K562 (cell line): ENCODE results near the gene CCDC88C. TPM values are rescaled to one million over a fixed set of nuclear protein-coding genes. Genes with fewer than 3 reads are reported as not detected.

Experiments used
- ATAC-seq: fragments of 200-7000 bp; cut with Tn5 transposase; 3 replicates; pipeline ENCODE4 v1.9.1; 2020; ENCODE audit warnings: moderate library complexity
- BruUV-seq: library from RNA; stranded (reverse); fragments of 400-500 nt; replicated peaks from 2 replicates; lab custom pipeline; 2021; lab: Mats Ljungman, UMichigan
- CTCF ChIA-PET: fragments of 300-600 bp; formaldehyde crosslinking; extraction: SDS; loops from one replicate; lab custom pipeline; 2021; ENCODE audit warnings: low intra/inter-chr PET ratio; lab: Yijun Ruan, JAX
- POLR2A ChIA-PET: fragments of 300-600, 350-650 bp; sonication (Branson Sonifier 250); formaldehyde crosslinking; extraction: SDS; loops from one replicate; lab custom pipeline; 2021; ENCODE audit warnings: antibody characterized with exemption, inconsistent platforms; lab: Yijun Ruan, JAX
- DNase-seq, 4 experiments: peaks; one replicate each; pipeline versions ENCODE4 v3.0.0 to v3.0.0-alpha.2; 2011 to 2018; ENCODE audit warnings: low spot score in 3 of 4, mixed read lengths in 3 of 4; ENCODE audit errors: extremely low read depth in 1 of 4
- FAIRE-seq: peaks from 2 replicates; lab custom pipeline; 2011; peaks lifted over from hg19 to GRCh38; lab: Jason Lieb, UNC
- H2AFZ ChIP-seq: 2 replicates; pipeline ENCODE4 v1.6.0; 2011; ENCODE audit warnings: low read depth, low read length, control low read depth, inconsistent platforms
- H3K27ac ChIP-seq: fragments of 200-600 bp; 3 replicates; pipeline ENCODE4 v1.8.0; 2011; ENCODE audit warnings: low read depth, mild to moderate bottlenecking, control low read depth, inconsistent platforms, low read length, moderate library complexity, mixed read lengths; ENCODE audit errors: extremely low read depth
- H3K27me3 ChIP-seq, 2 experiments: fragments of 300-600 bp in 1 of 2; 2 replicates in 1 of 2; 3 replicates in 1 of 2; pipeline versions ENCODE4 v1.6.0 to v1.8.0; 2011; ENCODE audit warnings: inconsistent platforms in 2 of 2, low read length in 2 of 2, mild to moderate bottlenecking in 1 of 2, mixed read lengths in 1 of 2, moderate library complexity in 1 of 2; ENCODE audit not compliant: control insufficient read depth in 2 of 2, insufficient read depth in 2 of 2
- H3K36me3 ChIP-seq: fragments of 300-600 bp; 3 replicates; pipeline ENCODE4 v1.8.0; 2011; ENCODE audit warnings: mild to moderate bottlenecking, low read length, inconsistent platforms; ENCODE audit not compliant: control insufficient read depth, insufficient read depth
- H3K4me1 ChIP-seq, 2 experiments: fragments of 200-600 bp in 1 of 2; replicated peaks in 1 of 2; 2 replicates in 1 of 2; 3 replicates in 1 of 2; pipeline versions ENCODE4 v1.5.1 to v1.8.0; 2011; ENCODE audit warnings: inconsistent platforms in 2 of 2, low read length in 2 of 2, mild to moderate bottlenecking in 1 of 2, mixed read lengths in 1 of 2, moderate library complexity in 1 of 2; ENCODE audit not compliant: control insufficient read depth in 2 of 2, insufficient read depth in 2 of 2
- H3K4me2 ChIP-seq: 2 replicates; pipeline ENCODE4 v1.6.1; 2011; ENCODE audit warnings: low read length, control low read depth, inconsistent platforms, mixed read lengths; ENCODE audit not compliant: insufficient read depth
- H3K4me3 ChIP-seq: fragments of 200-600 bp; sonication (generic), shearing (Covaris generic); 2 replicates; pipeline ENCODE4 v1.5.1; 2016; ENCODE audit warnings: control low read depth, inconsistent platforms
- H3K79me2 ChIP-seq: fragments of 200-600 bp; 3 replicates; pipeline ENCODE4 v1.8.0; 2011; ENCODE audit warnings: low read length, inconsistent platforms; ENCODE audit not compliant: control insufficient read depth, insufficient read depth
- H3K9ac ChIP-seq, 2 experiments: 2 replicates each; pipeline versions ENCODE4 v1.6.0 to v1.6.1; 2011; ENCODE audit warnings: low read depth in 2 of 2, low read length in 2 of 2, control low read depth in 1 of 2, inconsistent platforms in 1 of 2, mild to moderate bottlenecking in 1 of 2, mixed read lengths in 1 of 2; ENCODE audit not compliant: insufficient read depth in 1 of 2
- H3K9me1 ChIP-seq: one replicate; pipeline ENCODE4 v1.6.0; 2011; ENCODE audit warnings: inconsistent platforms, mild to moderate bottlenecking, low read length, moderate library complexity; ENCODE audit not compliant: control insufficient read depth, insufficient read depth
- H3K9me3 ChIP-seq: replicated peaks from 2 replicates; pipeline ENCODE4 v1.5.1; 2011; ENCODE audit warnings: low read depth, low read length, inconsistent platforms; ENCODE audit not compliant: control insufficient read depth, insufficient read depth
- H4K20me1 ChIP-seq: replicated peaks from 2 replicates; pipeline ENCODE4 v1.6.1; 2011; ENCODE audit warnings: low read length, inconsistent platforms, mixed read lengths; ENCODE audit not compliant: control insufficient read depth, insufficient read depth
- BMI1 ChIP-seq: fragments of 150-350 bp; IDR thresholded peaks from 2 replicates; pipeline ENCODE4 v1.6.1; 2014; ENCODE audit warnings: low read length
- E2F1 ChIP-seq: sonication (generic); formaldehyde crosslinking; IDR thresholded peaks from 2 replicates; pipeline ENCODE4 v1.8.1; 2023; ENCODE audit warnings: mild to moderate bottlenecking, missing genetic modification reagents, moderate library complexity
- FOXA3 ChIP-seq, 2 experiments: fragments of 450-650 bp in 1 of 2; sonication (generic) in 1 of 2; formaldehyde crosslinking; IDR thresholded peaks in 1 of 2; conservative IDR thresholded peaks in 1 of 2; 2 replicates each; pipeline versions ENCODE4 v1.4.0 to v1.8.0; 2020 to 2022; ENCODE audit warnings: mild to moderate bottlenecking in 2 of 2, missing genetic modification reagents in 1 of 2
- IRF2 ChIP-seq: sonication (generic); formaldehyde crosslinking; IDR thresholded peaks from 2 replicates; pipeline ENCODE4 v1.8.1; 2022; ENCODE audit warnings: mild to moderate bottlenecking, missing genetic modification reagents
- IRF9 ChIP-seq: fragments of 450-650 bp; IDR thresholded peaks from 2 replicates; pipeline ENCODE4 v1.6.1; 2016; ENCODE audit warnings: missing biosample characterization, missing genetic modification characterization
- KLF1 ChIP-seq: fragments of 450-650 bp; IDR thresholded peaks from 2 replicates; pipeline ENCODE4 v1.6.1; 2016; ENCODE audit warnings: missing genetic modification characterization, missing compliant biosample characterization
- NFATC3 ChIP-seq: fragments of 450-650 bp; IDR thresholded peaks from 2 replicates; pipeline ENCODE4 v1.6.1; 2017; ENCODE audit warnings: mild to moderate bottlenecking
- PHF20 ChIP-seq: fragments of 450-650 bp; IDR thresholded peaks from 2 replicates; pipeline ENCODE4 v1.6.1; 2018; ENCODE audit not compliant: partially characterized antibody
- TAF9B ChIP-seq: fragments of 450-650 bp; IDR thresholded peaks from 2 replicates; pipeline ENCODE4 v1.6.1; 2018; ENCODE audit warnings: mild to moderate bottlenecking; ENCODE audit not compliant: partially characterized antibody
- U2AF1 ChIP-seq: fragments of 200-400 bp; formaldehyde crosslinking; optimal IDR thresholded peaks from 2 replicates; pipeline ENCODE3; 2017; ENCODE audit warnings: mild to moderate bottlenecking, low read depth, low read length, moderate library complexity
- ZBTB17 ChIP-seq: fragments of 450-650 bp; formaldehyde crosslinking; IDR thresholded peaks from 2 replicates; pipeline ENCODE4 v1.4.0; 2020; ENCODE audit warnings: mild to moderate bottlenecking
- ZEB2 ChIP-seq: fragments of 450-650 bp; IDR thresholded peaks from 2 replicates; pipeline ENCODE4 v1.6.1; 2016
- ZFP30 ChIP-seq: fragments of 250-450 bp; sonication (Bioruptor Pico); IDR thresholded peaks from 2 replicates; pipeline ENCODE4 v1.8.0; 2022; ENCODE audit warnings: moderate library complexity, mild to moderate bottlenecking, inconsistent platforms, borderline replicate concordance
- ZNF165 ChIP-seq: fragments of 250-450 bp; sonication (Bioruptor Pico); IDR thresholded peaks from 2 replicates; pipeline ENCODE4 v1.4.0; 2020; ENCODE audit warnings: borderline replicate concordance
- ZNF280B ChIP-seq: fragments of 250-450 bp; sonication (Bioruptor Pico); IDR thresholded peaks from 2 replicates; pipeline ENCODE4 v1.5.1; 2021; ENCODE audit warnings: mild to moderate bottlenecking
- ZNF436 ChIP-seq: fragments of 250-450, 450-650 bp; sonication (Bioruptor Pico); formaldehyde crosslinking; IDR thresholded peaks from 2 replicates; pipeline ENCODE4 v1.7.0; 2020; ENCODE audit warnings: mild to moderate bottlenecking
- WGBS: fragments of 100-300 bp; shearing (Covaris generic); methylation state at CpG from one replicate; pipeline ENCODE4 v1.1.6; 2016; ENCODE audit warnings: low coverage, mixed read lengths; ENCODE audit not compliant: insufficient coverage; ENCODE audit errors: missing lambda C conversion rate; 5-methylcytosine and 5-hydroxymethylcytosine counted together
- in situ Hi-C: fragments of 300-500 bp; cut with MboI; formaldehyde crosslinking; loops from 4 replicates; pipeline ENCODE4 v1.15.0; 2018; ENCODE audit warnings: inconsistent platforms, mixed read lengths
- intact Hi-C: fragments of 100-400 bp; cut with micrococcal nuclease; formaldehyde crosslinking; loops from 2 replicates; pipeline ENCODE4 v1.14.2; 2022
- polyA plus RNA-seq, 8 experiments: library from polyadenylated mRNA; depleted of rRNA in 4 of 8; stranded (reverse) in 5 of 8; unstranded in 3 of 8; fragments of >200 nt; fragmentation: Nextera tagmentation in 2 of 8; fragmentation: Illumina TruSeq in 1 of 8; extraction: Ambion mirVana in 2 of 8; extraction: Trizol in 1 of 8; gene quantifications; 2 replicates each; pipeline versions ENCODE4 v1.2.1 to v1.2.3, GENCODE V29; 2011 to 2014; ENCODE audit warnings: inconsistent platforms in 1 of 8, missing spikeins in 1 of 8
- total RNA-seq, 7 experiments: library from RNA; depleted of rRNA in 6 of 7; stranded (reverse); fragments of >200 nt in 6 of 7; fragmentation: Illumina TruSeq in 2 of 7; extraction: Trizol in 2 of 7; gene quantifications; 2 replicates each; pipeline versions ENCODE4 v1.2.1 to v1.2.3, GENCODE V29; 2011 to 2021; ENCODE audit warnings: low replicate concordance in 1 of 7

CCDC88C gene
- total and polyA plus RNA-seq, 9 of the 15 experiments (the other 6 are each of a cell fraction or from before 2014, with no cell fraction given) = 0.62 to 22.5 (median 10.7) TPM

GRCh38 chr14:91341334-91341733, 76.3 kb downstream of the CCDC88C start:
- Histone ChIP-seq H3K4me1 (peaks cover 0 to 4% of the 10 kb centered on the region in 2 experiments; a peak in 2 of 5 replicates), H3K9me1 (peaks cover 3% of the 10 kb centered on the region), H4K20me1 (no peaks in the 10 kb centered on the region), H3K9ac (no peak overlapping the region), H3K4me3 (no peak overlapping the region), H3K4me2 (no peak overlapping the region), H3K27ac (no peak overlapping the region), H3K79me2 (no peaks in the 10 kb centered on the region), H3K9me3 (no peaks in the 10 kb centered on the region), H3K27me3 (no peaks in the 10 kb centered on the region), H2AFZ (no peak overlapping the region), H3K36me3 (peaks cover 26% of the 10 kb centered on the region; the same call in 1 of the 3 replicates)
- TF ChIP-seq PHF20 (no peak), IRF9 (tag) (no peak), E2F1 (CRISPR knock-in tag) (no peak), FOXA3 (CRISPR knock-in tag; conservative IDR thresholded peaks at IDR 0.05 in 1 of 2, IDR thresholded peaks at IDR 0.05 in 1 of 2) (no peak), ZNF436 (CRISPR knock-in tag) (no peak), NFATC3 (no peak), TAF9B (no peak), ZEB2 (no peak), ZNF165 (CRISPR knock-in tag) (no peak), IRF2 (CRISPR knock-in tag) (no peak), U2AF1 (no peak), KLF1 (tag) (no peak), ZBTB17 (CRISPR knock-in tag) (no peak), ZNF280B (CRISPR knock-in tag) (no peak), BMI1 (no peak), ZFP30 (CRISPR knock-in tag) (no peak)
- ChIA-PET POLR2A (interaction anchor here (0.5 to 1.4 kb wide), 2 partner anchors 9 to 19 kb away, joined by 3 read pairs; no protein-coding TSS in a partner anchor), CTCF (no interaction called here)
- no peak for DNase-seq
- no peak for FAIRE-seq
- WGBS = no CpG with 5 or more reads among the region's 2 CpGs
- in situ Hi-C loops (loop anchor here (5.0 kb wide), 1 partner anchor 86 kb away; no protein-coding TSS in a partner anchor), intact Hi-C loops (no loop called here)
- ATAC-seq = no peak
- BruUV-seq = no TSS peak
